ENCODE results near the gene PRIM1. TPM values are rescaled to one million over a fixed set of nuclear protein-coding genes. Genes with fewer than 3 reads are reported as not detected.

The PRIM1 gene
- total and polyA plus RNA-seq, 2 of the 4 experiments (the other 2 are of a cell fraction), result 8.6 to 12.0 TPM

GRCh38 chr12:56785874-56786273 lies 33.8 kb upstream of the PRIM1 start:
- H3K27me3 ChIP-seq (ENCODE audit: control insufficient read depth, insufficient read depth, low read length), result no peaks in the 10 kb centered on the region
- dilution Hi-C loops (cut with HindIII; ENCODE audit: low sequenced_read_pairs, unreplicated experiment), result no loop called here
- no peak overlapping the region for H2AFZ ChIP-seq (replicated peaks; ENCODE audit: low read length, poor library complexity)
- no peak overlapping the region for H3K56ac ChIP-seq (ENCODE audit: extremely low read depth, insufficient read depth, low read length)
- H4K91ac ChIP-seq (ENCODE audit: insufficient read depth, low read depth, low read length), result no peak overlapping the region
- H3K9me1 ChIP-seq (ENCODE audit: insufficient read depth, low read length), result no peaks in the 10 kb centered on the region
- no peak overlapping the region for H2BK120ac ChIP-seq (ENCODE audit: low read depth, low read length)
- H3K27ac ChIP-seq (ENCODE audit: insufficient read depth, low read length), result no peak overlapping the region
- H4K8ac ChIP-seq (ENCODE audit: low read depth in 2 of 2, low read length in 2 of 2), result no peak overlapping the region
- H3K14ac ChIP-seq (replicated peaks; ENCODE audit: low read depth, low read length), result no peak overlapping the region
- no peak overlapping the region for H2BK5ac ChIP-seq (ENCODE audit: low read depth, low read length, poor library complexity, severe bottlenecking)
- intact Hi-C loops (cut with micrococcal nuclease), result no loop called here
- WGBS, 2 experiments (ENCODE audit: extremely low coverage in 2 of 2, insufficient read length in 1 of 2), result no CpG with 5 or more reads among the region's 1 CpG
- CTCF ChIA-PET, result no interaction called here
- no peak overlapping the region for H3K9ac ChIP-seq (ENCODE audit: low read depth, low read length)
- H3K4me1 ChIP-seq (ENCODE audit: control insufficient read depth, insufficient read depth, low read length), result no peaks in the 10 kb centered on the region
- no peak overlapping the region for H2BK20ac ChIP-seq (ENCODE audit: low read depth, low read length)
- in situ Hi-C loops (cut with MboI; ENCODE audit: low sequenced_read_pairs), result no loop called here
- no peak overlapping the region for H3K4me3 ChIP-seq (ENCODE audit: insufficient read depth, low read depth, low read length)
- TF ChIP-seq CEBPB (IDR thresholded peaks at IDR 0.05; ENCODE audit: low read depth, low read length) (no peak; the same call in 1 of the 2 replicates), RFX5 (IDR thresholded peaks at IDR 0.05; ENCODE audit: low read depth, low read length) (no peak), MAFK (IDR thresholded peaks at IDR 0.05; ENCODE audit: low read depth, low read length) (no peak), NFE2L2 (IDR thresholded peaks at IDR 0.05; ENCODE audit: low read depth, low read length) (no peak), FOS (IDR thresholded peaks at IDR 0.05; ENCODE audit: low read depth, low read length) (no peak), POLR2A (IDR thresholded peaks at IDR 0.05; ENCODE audit: low read depth, low read length) (no peak), MXI1 (IDR thresholded peaks at IDR 0.05; ENCODE audit: borderline replicate concordance, low read depth, low read length) (no peak), RCOR1 (IDR thresholded peaks at IDR 0.05; ENCODE audit: insufficient replicate concordance, low read length) (no peak), BHLHE40 (IDR thresholded peaks at IDR 0.05; ENCODE audit: low read depth, low read length) (no peak), SMC3 (IDR thresholded peaks at IDR 0.05; ENCODE audit: low read depth, low read length) (no peak), RAD21 (IDR thresholded peaks at IDR 0.05; ENCODE audit: low read length) (no peak), MAZ (IDR thresholded peaks at IDR 0.05; ENCODE audit: borderline replicate concordance, low read depth, low read length) (no peak), CTCF (conservative IDR thresholded peaks at IDR 0.05; ENCODE audit: low read depth, low read length) (no peak), CHD1 (IDR thresholded peaks at IDR 0.05; ENCODE audit: low read depth, low read length) (no peak), ELK1 (IDR thresholded peaks at IDR 0.05; ENCODE audit: borderline replicate concordance, low read depth, low read length) (no peak)
- TF ChIP-seq, protein P1, sequence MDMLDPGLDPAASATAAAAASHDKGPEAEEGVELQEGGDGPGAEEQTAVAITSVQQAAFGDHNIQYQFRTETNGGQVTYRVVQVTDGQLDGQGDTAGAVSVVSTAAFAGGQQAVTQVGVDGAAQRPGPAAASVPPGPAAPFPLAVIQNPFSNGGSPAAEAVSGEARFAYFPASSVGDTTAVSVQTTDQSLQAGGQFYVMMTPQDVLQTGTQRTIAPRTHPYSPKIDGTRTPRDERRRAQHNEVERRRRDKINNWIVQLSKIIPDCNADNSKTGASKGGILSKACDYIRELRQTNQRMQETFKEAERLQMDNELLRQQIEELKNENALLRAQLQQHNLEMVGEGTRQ (IDR thresholded peaks at IDR 0.05; ENCODE audit: low read depth, low read length), result no peak
- no peak overlapping the region for H2AK5ac ChIP-seq (ENCODE audit: low read depth, low read length)
- H3K36me3 ChIP-seq (ENCODE audit: control insufficient read depth, insufficient read depth, low read length), result no peaks in the 10 kb centered on the region
- no peak for DNase-seq
- no peak overlapping the region for H3K23ac ChIP-seq (ENCODE audit: low read depth, low read length)
- no peak for ATAC-seq (ENCODE audit: low read depth)
- H4K20me1 ChIP-seq (ENCODE audit: insufficient read depth, low read length), result no peaks in the 10 kb centered on the region
- H3K9me3 ChIP-seq (ENCODE audit: control insufficient read depth, insufficient read depth, low read length), result no peaks in the 10 kb centered on the region
- H3K4me2 ChIP-seq (ENCODE audit: low read depth, low read length), result no peak overlapping the region
- H3K4ac ChIP-seq (ENCODE audit: low read depth, low read length), result no peak overlapping the region
- no peak overlapping the region for H4K5ac ChIP-seq (ENCODE audit: low read depth, low read length)
- POLR2A ChIA-PET (ENCODE audit: unreplicated experiment), result no interaction called here
- H3K18ac ChIP-seq (ENCODE audit: low read depth, low read length), result no peak overlapping the region
- H2BK15ac ChIP-seq (ENCODE audit: low read depth, low read length), result no peak overlapping the region
- H2AK9ac ChIP-seq (replicated peaks; ENCODE audit: low read depth, low read length, poor library complexity), result no peak overlapping the region
- no peaks in the 10 kb centered on the region for H3K79me1 ChIP-seq (ENCODE audit: low read depth in 1 of 2, low read length in 2 of 2)
- BruUV-seq (replicated peaks), result no TSS peak

All from IMR-90 (cell line).